HG02885 (cell line): ENCODE data around the gene DYRK2.
"Not testable (repeated sequence)": the region's sequence is repeated elsewhere in the genome, so short reads cannot be mapped to it uniquely, and the experiment has no call there.

Source experiments
- ATAC-seq: cut with Tn5 transposase; IDR thresholded peaks from one replicate; pipeline ENCODE4 v1.9.1; 2021; ENCODE audit warnings: mild to moderate bottlenecking; ENCODE audit not compliant: unreplicated experiment, poor library complexity

The DYRK2 gene

DNA sequence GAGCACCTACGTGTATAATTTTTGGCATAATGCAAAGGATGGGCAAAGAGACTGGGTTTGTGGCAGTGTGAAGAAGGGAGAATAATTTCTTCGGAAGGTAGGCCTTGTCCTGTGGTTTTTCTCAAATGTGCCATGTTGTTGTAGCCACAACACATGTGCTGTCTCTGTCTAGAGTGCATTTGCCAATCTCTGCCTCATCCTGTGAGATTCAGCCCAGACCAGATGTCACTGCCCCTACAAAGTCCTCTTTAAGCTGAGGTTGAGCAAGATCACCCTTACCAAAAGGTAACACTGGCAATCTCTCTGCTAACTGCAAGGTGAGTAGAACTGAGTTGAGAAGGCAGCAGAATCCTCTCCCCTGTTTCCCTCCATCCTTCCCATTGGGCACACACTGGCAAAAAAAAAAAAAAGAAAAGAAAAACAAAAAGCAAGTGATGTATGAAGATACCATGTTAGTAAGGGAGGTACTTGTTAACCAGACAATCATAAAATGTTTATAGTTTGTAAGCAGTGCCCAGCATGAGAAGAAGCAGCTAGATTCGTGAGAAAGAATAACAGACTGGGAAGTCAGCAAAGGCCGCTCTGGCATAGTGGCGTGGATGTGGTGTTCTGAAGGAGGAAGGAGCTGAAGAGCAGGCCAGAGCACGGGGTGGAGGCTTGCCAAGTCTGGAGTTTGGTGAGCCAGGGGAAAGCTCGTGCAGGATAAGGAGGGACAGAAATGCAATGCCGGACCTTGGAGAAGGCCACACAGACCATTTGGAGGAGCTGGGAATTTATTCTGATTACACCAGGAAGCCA is 18.9 kb downstream of the DYRK2 start:
- no peak for ATAC-seq

DNA sequence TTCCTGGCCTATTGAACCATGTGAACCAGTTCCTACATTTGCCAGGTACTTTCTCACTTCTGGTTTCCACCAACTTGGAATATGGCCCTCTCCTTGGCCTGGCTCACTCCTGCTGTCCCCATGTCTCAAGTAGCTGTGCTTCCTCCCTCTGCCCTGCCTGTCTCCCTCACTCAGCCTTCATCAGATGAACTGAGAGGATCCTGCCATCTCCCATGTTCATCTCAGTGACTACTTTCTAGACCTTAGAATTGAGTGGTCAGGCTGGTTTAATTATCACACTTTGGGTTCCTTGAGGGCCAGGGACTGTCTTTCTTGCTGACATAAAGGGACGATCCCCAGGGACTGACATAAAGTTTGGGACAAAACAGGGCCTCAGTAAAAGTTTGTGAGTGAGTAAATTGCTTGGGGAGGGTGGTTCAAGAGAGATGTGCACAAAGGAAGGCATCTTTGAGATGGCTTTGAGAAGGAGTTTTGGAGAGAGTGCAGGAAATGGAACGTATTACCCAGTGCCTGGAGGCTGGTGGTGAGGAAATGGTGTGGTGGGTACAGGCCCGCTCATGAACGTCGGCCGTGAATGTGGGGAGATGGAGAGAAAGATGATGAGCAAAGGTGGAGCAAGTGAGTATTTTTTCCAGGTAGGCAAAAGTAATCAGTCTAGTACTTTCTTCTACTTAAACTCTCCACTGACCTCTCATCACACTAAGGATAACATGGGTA is 20.8 kb downstream of the DYRK2 start:
- no peak for ATAC-seq

DNA sequence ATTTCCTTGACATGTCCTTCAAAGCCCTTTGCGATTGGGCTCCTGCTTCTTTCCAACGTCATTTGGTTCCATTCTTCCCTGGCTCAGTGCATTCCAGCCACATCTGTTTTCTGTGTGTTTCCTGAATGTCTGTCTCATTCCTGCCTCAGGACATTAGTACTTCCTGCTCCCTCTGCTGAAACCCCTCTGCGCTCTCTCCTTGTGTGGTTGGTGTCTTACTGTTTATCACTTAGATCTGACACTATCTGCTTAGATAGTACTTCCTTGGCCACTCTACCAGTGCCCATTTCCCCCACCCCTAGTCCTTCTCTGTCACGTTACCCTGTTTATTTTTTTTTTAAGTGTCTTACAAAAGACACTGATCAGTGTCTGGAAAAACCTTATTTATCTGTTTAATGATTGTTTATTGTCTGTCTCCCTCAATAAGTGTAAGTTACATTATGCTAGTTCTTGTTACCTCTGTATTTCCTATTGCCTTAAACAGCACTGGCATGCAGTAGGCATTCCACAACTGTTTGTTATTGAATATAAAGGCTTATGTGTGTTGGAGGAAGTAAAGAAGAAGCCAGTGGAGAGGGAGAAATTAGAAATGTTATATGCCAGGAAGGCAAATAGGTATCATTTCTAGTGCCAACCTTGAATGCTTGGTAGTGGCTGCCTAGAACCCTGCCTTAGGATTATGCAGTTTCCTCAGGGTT is 21.5 kb downstream of the DYRK2 start:
- ATAC-seq: no peak

DNA sequence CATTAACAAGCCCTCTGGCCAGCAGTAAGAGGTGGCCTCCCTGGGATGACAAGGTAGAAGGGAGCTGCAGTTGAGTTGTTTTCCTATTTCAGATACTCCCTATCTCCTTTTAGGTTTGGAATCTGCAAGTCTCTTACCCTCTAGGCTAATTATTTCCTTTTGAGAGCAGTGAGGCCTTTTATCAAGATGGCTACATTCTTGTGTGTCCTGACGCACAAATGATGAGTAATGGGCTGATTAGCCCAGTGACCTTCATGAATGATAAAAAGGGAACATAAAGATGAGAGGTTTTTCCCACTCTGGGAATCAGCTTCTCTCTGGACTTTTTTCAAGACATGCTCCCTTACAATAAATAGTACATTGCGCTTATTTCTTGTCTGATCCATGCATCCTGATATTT is 22.9 kb downstream of the DYRK2 start:
- ATAC-seq: no peak

DNA sequence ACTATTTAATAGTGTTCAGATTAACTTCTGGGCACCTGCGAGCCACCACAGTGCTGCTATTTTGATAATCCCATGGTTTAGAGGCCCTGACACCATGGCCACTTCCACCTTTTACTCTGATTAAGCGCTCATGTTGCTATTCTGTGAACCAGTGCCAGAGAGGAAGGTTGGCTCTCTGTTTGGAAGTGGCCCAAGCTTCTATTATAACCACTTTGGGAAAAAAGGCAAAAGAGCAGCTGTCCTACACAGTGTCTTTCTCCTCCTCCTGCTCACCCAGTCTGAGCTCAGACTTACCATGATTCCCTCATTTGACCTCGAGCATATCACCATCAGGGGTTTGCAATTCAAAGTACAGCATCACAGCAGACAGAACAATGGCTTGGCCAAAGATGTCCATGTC is 23.3 kb downstream of the DYRK2 start:
- ATAC-seq: no peak

DNA sequence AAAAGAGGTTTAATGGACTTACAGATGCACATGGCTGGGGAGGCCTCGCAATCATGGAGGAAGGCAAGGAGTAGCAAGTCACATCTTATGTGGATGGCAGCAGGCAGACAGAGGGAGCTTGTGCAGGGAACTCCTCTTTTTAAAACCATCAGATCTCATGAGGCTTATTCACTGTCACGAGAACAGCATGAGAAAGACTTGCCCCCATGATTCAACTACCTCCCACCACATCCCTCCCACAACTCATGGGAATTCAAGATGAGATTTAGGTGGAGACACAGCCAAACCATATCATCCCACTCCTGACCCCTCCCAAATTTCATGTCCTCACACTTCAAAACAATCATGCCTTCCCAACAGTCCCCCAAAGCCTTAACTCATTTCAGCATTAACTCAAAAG is 24.0 kb downstream of the DYRK2 start:
- ATAC-seq: not testable (repeated sequence)

DNA sequence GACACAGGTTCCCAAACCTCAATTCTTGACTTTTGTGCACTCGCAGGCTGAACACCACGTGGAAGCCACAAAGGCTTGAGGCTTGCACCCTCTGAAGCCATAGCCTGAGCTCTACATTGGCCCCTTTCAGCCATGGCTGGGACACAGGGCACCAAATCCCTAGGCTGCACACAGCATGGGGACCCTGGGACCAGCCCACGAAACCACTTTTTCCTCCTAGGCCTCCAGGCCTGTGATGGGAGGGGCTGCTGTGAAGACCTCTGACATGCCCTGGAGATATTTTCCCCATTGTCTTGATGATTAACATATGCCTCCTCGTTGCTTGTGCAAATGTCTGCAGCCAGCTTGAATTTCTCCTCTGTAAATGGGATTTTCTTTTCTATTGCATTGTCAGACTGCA is 25.0 kb downstream of the DYRK2 start:
- ATAC-seq: not testable (repeated sequence)

DNA sequence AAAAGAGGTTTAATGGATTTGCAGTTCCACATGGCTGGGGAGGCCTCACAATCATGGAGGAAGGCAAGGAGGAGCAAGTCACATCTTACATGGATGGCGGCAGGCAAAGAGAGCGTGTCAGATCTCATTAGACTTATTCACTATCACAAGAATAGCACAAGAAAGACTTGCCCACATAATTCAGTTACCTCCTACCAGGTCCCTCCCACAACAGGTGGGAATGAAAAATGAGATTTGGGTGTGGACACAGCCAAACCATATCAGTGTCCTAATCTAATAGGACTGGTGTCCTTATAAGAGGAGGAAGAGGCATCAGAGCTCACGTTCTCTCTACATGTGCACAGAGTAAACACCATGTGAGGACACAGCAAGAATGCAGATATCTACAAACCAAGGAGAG is 25.9 kb downstream of the DYRK2 start:
- no peak for ATAC-seq

DNA sequence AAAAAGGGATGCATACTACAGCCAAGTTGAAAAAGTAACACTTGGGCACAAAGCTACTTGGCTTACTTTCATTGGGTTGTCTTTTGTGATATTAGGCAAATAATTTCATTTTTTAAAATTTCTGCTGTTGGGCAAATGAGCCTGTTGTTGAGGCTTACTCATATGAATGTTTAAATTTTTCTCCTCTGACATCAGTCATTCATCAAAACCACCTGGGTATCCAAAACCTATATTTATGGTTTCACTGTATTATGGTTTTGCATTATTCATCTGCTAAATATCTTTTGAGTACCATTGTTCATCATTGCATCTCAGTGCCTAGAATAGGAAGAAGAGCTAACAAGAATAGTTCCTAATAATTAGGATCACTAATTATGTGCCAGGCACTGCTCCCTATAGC is 28.1 kb downstream of the DYRK2 start:
- no peak for ATAC-seq

DNA sequence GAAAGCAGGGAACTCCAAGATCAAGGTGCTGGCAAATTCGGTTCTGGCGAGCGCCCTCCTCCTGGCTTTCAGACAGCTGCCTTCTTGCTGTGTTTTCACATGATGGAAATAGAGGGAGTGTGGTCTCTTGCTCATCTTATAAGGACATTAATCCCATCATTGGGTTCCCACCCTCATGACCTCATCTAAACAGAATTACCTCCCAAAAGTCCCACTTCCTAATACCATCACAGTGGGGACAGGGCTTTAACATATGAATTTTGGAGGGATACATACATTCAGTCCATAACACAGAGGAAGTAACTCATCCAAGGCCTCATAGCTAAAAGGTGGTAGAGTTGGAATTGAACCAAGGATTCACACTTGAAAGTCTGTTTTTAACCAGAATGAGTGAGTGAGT is 28.6 kb downstream of the DYRK2 start:
- no peak for ATAC-seq

DNA sequence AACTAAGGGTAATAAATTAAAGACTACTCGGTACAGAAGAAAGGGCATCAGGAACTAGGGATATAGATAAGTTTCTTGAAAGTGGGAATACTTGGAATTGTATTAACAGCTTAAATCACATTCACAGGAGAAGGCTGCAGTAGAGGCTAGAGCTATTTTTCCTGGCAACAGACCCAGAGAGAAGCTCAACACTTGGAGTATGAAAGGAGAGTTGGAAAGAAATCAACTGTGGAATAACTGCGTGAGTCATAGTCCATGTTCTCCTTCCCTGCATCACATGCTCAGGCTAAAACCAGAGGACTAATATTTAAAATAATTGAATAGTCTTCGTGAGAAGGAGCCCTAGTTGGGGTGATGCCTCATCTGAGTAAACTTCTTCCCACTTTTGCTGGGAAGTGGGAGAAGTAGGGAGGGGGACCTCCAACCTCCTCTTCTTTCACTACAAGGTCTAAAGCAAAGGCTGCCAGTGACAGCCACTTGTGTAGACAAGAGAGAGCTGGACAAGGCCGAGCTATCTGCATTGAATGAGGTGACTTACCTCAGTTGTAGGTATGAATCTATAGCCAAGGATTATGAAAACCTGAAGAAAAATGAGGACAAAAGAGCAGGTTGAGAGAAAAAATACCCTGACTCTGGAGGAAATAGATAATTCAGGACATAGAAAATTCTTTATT is 32.7 kb downstream of the DYRK2 start:
- no peak for ATAC-seq

DNA sequence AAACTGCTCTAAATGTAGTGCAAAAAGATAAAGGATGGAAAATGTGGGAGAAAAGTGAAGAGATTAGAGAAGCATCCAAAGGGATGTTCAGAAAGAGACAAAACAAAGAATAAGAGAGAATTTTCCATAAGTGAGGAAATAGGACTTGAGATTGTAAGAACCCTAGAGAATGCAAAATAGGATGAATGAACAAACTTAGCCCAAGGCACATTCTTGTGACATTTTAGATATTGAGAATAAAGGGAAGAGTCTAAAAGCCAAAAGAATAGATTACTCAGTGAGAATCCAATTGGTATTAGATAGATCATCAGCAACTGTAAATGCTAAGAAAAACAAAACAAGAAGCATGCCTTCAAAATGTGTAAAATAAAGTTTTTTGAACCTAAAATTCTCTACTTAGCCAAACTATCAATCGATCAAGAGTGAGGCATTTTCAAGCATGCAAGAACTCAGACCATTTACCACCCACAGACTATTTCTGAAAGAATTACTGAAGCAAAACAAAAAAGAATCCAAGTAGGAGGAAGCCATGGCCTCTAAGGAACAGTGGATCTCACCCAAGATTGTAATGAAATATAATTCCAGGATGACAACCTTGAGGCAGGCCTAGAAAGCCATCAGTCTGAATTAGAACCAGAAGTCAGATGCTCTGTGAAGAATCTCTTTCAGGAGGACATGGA is 33.5 kb downstream of the DYRK2 start:
- ATAC-seq: no peak

DNA sequence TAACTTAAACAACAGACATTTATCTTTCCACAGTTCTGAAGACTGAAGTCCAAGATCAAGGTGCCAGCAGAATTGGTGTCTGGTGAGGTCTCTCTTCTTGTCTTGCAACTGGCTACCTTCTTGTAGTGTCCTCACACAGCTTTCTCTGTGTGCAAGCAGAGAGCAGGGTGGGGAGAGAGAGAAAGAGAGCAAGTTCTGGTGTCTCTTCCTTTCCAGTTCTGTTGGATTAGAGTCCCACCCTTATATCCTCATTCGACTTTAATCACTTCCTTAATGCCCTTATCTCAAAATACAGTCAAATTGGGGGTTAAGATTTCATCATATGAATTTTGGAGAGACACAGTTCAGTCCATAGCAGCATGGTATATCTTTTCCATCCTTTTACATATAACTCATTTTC is 40.8 kb downstream of the DYRK2 start:
- ATAC-seq: no peak

DNA sequence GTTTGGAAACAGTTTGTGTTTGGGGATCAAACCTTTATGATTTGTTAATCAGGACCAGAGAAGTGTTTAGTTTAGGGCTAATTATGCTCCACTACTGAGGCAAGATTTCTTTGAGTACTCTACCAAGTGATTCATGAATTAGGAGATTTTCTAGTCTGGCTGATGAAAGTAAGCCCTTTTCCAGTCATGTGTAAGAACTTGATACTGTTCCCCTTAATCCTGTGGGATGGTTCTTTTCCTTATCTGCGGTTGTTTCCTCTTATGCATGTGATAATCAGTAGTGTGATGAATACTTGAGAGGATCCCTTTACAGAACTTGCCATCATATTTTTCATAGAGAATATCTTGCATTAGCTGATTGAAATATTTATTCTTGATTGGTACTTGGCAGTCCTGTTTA is 42.1 kb downstream of the DYRK2 start:
- ATAC-seq: no peak

DNA sequence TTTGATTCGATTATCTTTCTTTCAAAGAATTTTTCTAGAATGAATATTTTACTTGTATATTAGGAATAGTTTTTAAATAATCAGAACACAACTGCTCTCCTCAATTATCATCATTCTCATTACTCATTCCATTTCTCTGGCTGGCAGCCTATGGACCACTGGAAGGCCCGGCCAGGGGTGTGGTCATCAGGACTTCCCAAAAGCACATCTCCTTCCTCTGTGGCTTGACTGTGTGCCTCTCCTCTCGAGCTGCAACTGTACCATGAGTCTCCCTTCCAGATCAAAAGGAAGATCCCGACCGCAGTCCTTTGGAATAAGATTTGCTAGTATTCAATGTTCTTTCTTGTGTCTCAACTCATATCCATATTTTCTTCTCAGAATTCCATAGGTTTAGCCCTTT is 42.7 kb downstream of the DYRK2 start:
- no peak for ATAC-seq

DNA sequence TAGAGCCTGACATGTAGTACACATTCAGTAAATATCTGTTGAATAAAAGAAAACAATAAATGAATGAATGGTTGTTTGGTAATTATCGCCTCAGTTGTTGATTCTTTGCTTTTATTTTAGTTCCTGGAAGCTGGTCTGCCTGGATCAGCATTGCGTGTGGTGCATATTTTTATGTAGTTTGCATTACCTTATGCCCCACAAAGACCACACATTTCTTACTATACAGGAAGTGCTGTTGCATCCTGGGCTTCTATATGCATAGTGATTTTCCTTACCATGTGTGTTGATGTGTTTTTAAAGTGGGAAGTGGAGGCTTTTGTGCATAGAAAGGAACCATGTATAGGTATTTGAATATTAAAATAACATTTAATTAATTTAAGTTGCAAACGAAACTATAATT is 43.6 kb downstream of the DYRK2 start:
- ATAC-seq: no peak

DNA sequence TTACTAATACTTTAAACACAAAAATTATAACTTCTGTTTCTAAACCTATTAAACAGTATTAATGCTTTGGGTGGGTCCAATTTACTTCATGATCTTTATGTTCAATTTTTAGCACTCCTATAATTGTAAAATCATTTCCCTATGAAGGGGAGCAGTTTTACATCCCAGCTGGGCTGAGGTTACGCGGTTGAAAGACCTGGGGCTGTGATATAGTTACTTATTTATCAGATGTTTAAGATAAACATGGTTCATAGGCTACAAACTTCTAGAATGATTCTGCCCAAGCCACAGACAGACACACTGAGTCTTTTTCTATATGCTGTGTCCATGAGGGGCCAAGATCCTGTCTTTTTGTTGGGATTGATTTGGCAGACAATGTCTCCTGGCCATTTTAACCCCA is 44.4 kb downstream of the DYRK2 start:
- no peak for ATAC-seq

DNA sequence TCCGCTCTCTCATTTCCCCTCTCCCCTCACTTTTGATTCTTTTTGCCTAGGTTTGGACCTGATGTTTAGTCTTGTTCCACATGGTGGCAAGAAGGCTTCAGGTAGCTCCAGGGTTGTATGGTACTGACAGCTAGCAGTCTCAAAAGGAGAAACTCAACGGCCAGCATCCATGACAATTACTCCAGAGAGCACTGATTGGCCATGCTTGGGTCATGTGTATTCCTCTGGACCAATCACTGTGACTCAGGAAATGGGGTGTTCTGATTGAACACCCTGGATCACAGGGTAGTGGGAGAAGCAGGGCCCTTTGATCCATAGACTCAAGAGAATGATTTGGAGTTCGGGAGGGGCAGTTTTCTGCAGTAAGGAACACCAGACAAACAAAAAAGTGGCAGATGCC is 45.3 kb downstream of the DYRK2 start:
- ATAC-seq: no peak

DNA sequence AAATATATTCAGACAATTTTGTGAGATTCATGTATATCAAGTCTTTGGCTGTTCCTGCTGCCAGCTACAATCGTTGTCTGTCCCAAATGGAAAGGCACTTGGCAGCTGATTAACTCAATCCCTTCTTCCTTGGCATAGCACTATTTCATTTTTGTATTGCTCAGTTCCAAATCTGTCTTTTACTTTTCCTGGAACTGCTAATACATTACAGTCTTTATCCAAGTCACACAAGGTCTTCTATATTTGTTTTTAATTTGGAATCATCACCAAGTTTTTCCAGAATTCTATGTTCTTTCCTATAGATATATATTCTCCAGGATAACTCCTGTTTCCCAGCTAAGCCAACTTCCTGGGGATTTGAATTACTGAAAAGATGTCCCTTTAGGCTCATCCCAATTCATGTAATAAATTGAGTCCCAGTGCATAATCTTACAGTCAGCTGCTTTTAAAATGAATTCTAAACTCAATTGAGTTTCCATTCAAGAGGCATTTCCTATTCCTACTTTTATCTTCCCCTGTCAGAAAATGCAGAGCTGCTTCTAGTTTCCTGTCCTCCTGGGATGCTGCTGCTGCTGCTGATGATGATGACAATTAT is 45.9 kb downstream of the DYRK2 start:
- ATAC-seq: no peak

DNA sequence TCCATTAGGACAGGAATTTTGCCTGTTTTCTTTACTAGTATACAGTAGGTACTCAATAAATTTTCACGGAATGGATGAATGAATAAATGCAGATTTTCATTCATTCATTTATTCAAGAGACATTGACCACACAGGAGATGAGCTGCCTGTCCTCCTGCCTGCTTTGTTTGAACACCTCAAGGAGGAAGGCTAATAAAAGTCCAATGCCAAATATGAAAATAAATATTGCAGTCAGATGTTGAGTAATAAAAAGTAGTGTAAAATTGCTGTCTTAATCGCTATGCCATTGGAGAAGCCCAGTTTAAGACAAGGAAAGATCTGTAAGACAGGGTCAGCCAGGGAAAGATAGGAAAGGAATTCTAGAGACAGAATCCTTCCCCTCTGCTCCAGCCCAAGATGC is 47.4 kb downstream of the DYRK2 start:
- no peak for ATAC-seq
